Measurements from ENCODE around the gene ITGA11. TPM values are rescaled to one million over a fixed set of nuclear protein-coding genes. Genes with fewer than 3 reads are reported as not detected.

Gene ITGA11
- total RNA-seq, 1 donor from 2014 or later, result 0.51 TPM

GRCh38 chr15:68277603-68278344, 154.2 kb downstream of the ITGA11 start, which contains the start of gene FEM1B:
Gene FEM1B (plus strand): TSS chr15:68277745. CDS start chr15:68278418, 673 bp downstream.
- H3K27ac Mint-ChIP-seq (ENCODE audit: unreplicated experiment), result peak within 1 kb of the TSS; percentile 98
- peak; percentile 75 for DNase-seq (ENCODE audit: low read depth, low spot score)
- H3K36me3 Mint-ChIP-seq (ENCODE audit: low read depth), result no peaks in the 10 kb centered on the region
- no peaks in the 10 kb centered on the region for H3K9me3 Mint-ChIP-seq
- peaks cover 54% of the 10 kb centered on the region for H3K4me1 Mint-ChIP-seq
- peak within 1 kb of the TSS; percentile 96 for H3K4me3 Mint-ChIP-seq
- TF ChIP-seq, protein P1, sequence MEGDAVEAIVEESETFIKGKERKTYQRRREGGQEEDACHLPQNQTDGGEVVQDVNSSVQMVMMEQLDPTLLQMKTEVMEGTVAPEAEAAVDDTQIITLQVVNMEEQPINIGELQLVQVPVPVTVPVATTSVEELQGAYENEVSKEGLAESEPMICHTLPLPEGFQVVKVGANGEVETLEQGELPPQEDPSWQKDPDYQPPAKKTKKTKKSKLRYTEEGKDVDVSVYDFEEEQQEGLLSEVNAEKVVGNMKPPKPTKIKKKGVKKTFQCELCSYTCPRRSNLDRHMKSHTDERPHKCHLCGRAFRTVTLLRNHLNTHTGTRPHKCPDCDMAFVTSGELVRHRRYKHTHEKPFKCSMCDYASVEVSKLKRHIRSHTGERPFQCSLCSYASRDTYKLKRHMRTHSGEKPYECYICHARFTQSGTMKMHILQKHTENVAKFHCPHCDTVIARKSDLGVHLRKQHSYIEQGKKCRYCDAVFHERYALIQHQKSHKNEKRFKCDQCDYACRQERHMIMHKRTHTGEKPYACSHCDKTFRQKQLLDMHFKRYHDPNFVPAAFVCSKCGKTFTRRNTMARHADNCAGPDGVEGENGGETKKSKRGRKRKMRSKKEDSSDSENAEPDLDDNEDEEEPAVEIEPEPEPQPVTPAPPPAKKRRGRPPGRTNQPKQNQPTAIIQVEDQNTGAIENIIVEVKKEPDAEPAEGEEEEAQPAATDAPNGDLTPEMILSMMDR (conservative IDR thresholded peaks at IDR 0.05), result no peak
- no peaks in the 10 kb centered on the region for H3K27me3 Mint-ChIP-seq (ENCODE audit: low read depth)

- no peaks in the 10 kb centered on the region for H3K27me3 Mint-ChIP-seq (ENCODE audit: low read depth)
- no peaks in the 10 kb centered on the region for H3K9me3 Mint-ChIP-seq
- no peak for DNase-seq (ENCODE audit: low read depth, low spot score)
- peaks cover 52% of the 10 kb centered on the region for H3K4me1 Mint-ChIP-seq
- no peaks in the 10 kb centered on the region for H3K36me3 Mint-ChIP-seq (ENCODE audit: low read depth)
- H3K27ac Mint-ChIP-seq (ENCODE audit: unreplicated experiment), result peak overlapping the region; percentile 98
- peak overlapping the region; percentile 96 for H3K4me3 Mint-ChIP-seq
- TF ChIP-seq, protein P1 (conservative IDR thresholded peaks at IDR 0.05), result no peak
These were observed 154.8 kb downstream of the ITGA11 start for GRCh38 chr15:68277131-68277602.

GRCh38 chr15:68276668-68277067, 155.3 kb downstream of the ITGA11 start:
- Mint-ChIP-seq H3K36me3 (ENCODE audit: low read depth) (no peaks in the 10 kb centered on the region), H3K9me3 (no peaks in the 10 kb centered on the region), H3K27me3 (ENCODE audit: low read depth) (peaks cover 4% of the 10 kb centered on the region), H3K27ac (ENCODE audit: unreplicated experiment) (peak overlapping the region; percentile 98), H3K4me1 (peaks cover 52% of the 10 kb centered on the region), H3K4me3 (peak overlapping the region; percentile 96)
- TF ChIP-seq, protein P1 (conservative IDR thresholded peaks at IDR 0.05), result no peak
- DNase-seq (ENCODE audit: low read depth, low spot score), result no peak

DNA sequence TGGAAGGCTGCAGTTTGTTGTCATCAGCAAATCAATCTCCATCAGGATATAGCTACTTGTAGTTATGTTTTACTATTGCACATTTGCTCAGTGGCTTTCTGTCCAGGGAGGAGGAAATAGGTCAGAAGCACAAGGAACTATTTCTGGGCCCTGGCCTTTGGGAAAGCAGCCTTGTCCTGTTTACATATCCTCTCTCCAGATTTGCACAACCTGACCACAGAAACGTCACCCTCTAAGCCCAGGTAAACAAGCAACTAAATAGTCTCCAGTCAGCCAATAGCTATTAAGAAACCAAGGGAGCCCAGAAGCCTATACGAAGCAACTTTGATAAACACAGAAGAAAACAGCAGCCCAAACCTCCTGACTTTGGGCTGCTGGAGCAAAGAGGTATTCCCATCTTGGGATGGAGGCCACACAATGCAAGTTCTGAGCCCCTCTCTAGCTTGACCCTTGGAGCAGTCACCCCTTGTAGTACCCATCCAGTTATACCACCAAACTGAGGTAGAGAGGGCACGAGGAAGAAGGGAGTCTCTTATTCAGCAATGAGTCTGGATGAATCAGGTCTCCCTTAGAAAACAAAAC, 156.7 kb downstream of the ITGA11 start:
- Mint-ChIP-seq H3K4me1 (peaks cover 41% of the 10 kb centered on the region), H3K27ac (ENCODE audit: unreplicated experiment) (no peak overlapping the region), H3K9me3 (no peaks in the 10 kb centered on the region), H3K36me3 (ENCODE audit: low read depth) (no peaks in the 10 kb centered on the region), H3K4me3 (peak overlapping the region; percentile 60), H3K27me3 (ENCODE audit: low read depth) (peaks cover 4% of the 10 kb centered on the region)
- TF ChIP-seq, protein P1 (conservative IDR thresholded peaks at IDR 0.05), result no peak
- no peak for DNase-seq (ENCODE audit: low read depth, low spot score)

DNA sequence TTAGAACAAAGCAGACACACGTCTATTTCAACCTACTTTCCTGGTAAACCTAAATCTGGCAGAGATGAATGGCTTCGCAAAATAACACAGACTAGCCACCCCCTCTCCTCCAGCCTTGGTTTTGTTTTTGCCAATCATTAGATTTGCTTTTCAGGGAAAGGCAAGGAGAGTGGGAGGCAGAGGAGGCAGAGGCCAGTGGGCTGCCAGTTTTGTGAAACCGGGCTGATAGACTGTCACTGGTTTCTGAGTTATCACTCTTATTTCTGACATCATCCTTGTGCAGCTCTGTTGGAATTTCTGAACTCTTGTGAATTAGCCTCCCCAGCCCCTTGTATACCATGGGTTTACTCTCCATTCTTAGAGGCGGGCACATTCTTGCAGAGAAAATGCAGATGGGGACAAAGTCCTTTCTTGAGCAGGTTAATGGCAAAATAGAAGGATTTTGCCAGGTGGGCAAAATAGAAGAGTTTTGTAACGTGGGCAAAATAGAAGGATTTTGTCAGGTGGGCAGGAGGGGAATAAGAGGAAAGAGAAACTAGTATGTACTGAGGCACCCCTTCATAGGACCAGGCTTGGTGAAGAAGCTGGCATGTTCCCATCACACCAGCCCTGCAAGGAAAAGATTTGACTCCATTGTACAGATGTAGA, 157.6 kb downstream of the ITGA11 start:
- H3K4me1 Mint-ChIP-seq, result peaks cover 31% of the 10 kb centered on the region
- H3K36me3 Mint-ChIP-seq (ENCODE audit: low read depth), result no peaks in the 10 kb centered on the region
- peaks cover 4% of the 10 kb centered on the region for H3K27me3 Mint-ChIP-seq (ENCODE audit: low read depth)
- no peak for DNase-seq (ENCODE audit: low read depth, low spot score)
- no peaks in the 10 kb centered on the region for H3K9me3 Mint-ChIP-seq
- TF ChIP-seq, protein P1 (conservative IDR thresholded peaks at IDR 0.05), result no peak
- H3K4me3 Mint-ChIP-seq, result peak overlapping the region; percentile 27
- H3K27ac Mint-ChIP-seq (ENCODE audit: unreplicated experiment), result no peak overlapping the region
